ENCODE data around the gene GRHL1. TPM values are rescaled to one million over a fixed set of nuclear protein-coding genes. Genes with fewer than 3 reads are reported as not detected.

GRHL1 gene
- total and polyA plus RNA-seq, 5 experiments from 2014 or later, result 0.05 to 0.47 TPM; not detected in 3

Other genes with a start within 250 kb of the GRHL1 start
- gene TAF1B, start 108.2 kb upstream of the GRHL1 start, total RNA-seq, result 10 to 100 TPM; 15.9 to 19.3 TPM
- gene TAF1B, start 108.2 kb upstream of the GRHL1 start, polyA plus RNA-seq, result 10 to 100 TPM; 10.1 to 13.1 (median 11.1) TPM
- 10 to 100 TPM in 1 of 2 experiments, 1 to 10 TPM in 1; 6.5 to 10.8 TPM for gene KLF11, start 91.9 kb downstream of the GRHL1 start, total RNA-seq
- gene KLF11, start 91.9 kb downstream of the GRHL1 start, polyA plus RNA-seq, result 1 to 10 TPM; 1.3 to 4.3 (median 2.1) TPM
- not detected for gene CYS1, start 128.7 kb downstream of the GRHL1 start, total RNA-seq
- not detected for gene CYS1, start 128.7 kb downstream of the GRHL1 start, polyA plus RNA-seq
- gene RRM2, start 171.0 kb downstream of the GRHL1 start, total RNA-seq, result 1 to 10 TPM in 1 of 2 experiments, under 1 TPM in 1; 0.66 to 1.4 TPM
- gene RRM2, start 171.0 kb downstream of the GRHL1 start, polyA plus RNA-seq, result under 1 TPM in 1 of 3 donors, not detected in 2; 0.58 TPM

Measured in naive thymus-derived CD8-positive, alpha-beta T cell (primary cell).